Neural crest cell (in vitro differentiated cells): ENCODE data around the gene CYBB. TPM values are rescaled to one million over a fixed set of nuclear protein-coding genes. Genes with fewer than 3 reads are reported as not detected.

Experiments used
- DNase-seq: peaks from one replicate; pipeline ENCODE4 v3.0.0; 2021; ENCODE audit warnings: low read depth, mixed read lengths, low spot score
- H3K27ac Mint-ChIP-seq: one replicate; pipeline ENCODE4 v1.8.0; 2021; ENCODE audit warnings: mild to moderate bottlenecking, mixed read lengths; ENCODE audit not compliant: unreplicated experiment
- H3K27me3 Mint-ChIP-seq: 2 replicates; pipeline ENCODE4 v1.8.0; 2021; ENCODE audit warnings: low read depth, mild to moderate bottlenecking, mixed read lengths
- H3K36me3 Mint-ChIP-seq: 2 replicates; pipeline ENCODE4 v1.8.0; 2021; ENCODE audit warnings: low read depth, mild to moderate bottlenecking, mixed read lengths
- H3K4me1 Mint-ChIP-seq: 2 replicates; pipeline ENCODE4 v1.8.0; 2021; ENCODE audit warnings: mixed read lengths
- H3K4me3 Mint-ChIP-seq: one replicate; pipeline ENCODE4 v1.8.0; 2021; ENCODE audit warnings: mild to moderate bottlenecking, mixed read lengths
- H3K9me3 Mint-ChIP-seq: 2 replicates; pipeline ENCODE4 v1.8.0; 2021; ENCODE audit warnings: mixed read lengths
- CTCF ChIP-seq: fragments of 200-600 bp; sonication (generic); conservative IDR thresholded peaks from 2 replicates; pipeline ENCODE4 v1.5.0; 2021; ENCODE audit warnings: antibody characterized with exemption, mild to moderate bottlenecking
- total RNA-seq: library from RNA; stranded (reverse); gene quantifications from 2 replicates; pipeline ENCODE4 v1.2.1, GENCODE V29; 2021

Gene CYBB
- total RNA-seq, 1 donor from 2014 or later = not detected

GRCh38 chrX:37783305-37783704 lies 3.4 kb downstream of the CYBB start:
- no peak overlapping the region for H3K27ac Mint-ChIP-seq
- no peaks in the 10 kb centered on the region for H3K27me3 Mint-ChIP-seq
- H3K4me3 Mint-ChIP-seq = no peak overlapping the region
- H3K36me3 Mint-ChIP-seq = no peaks in the 10 kb centered on the region
- peaks cover 4% of the 10 kb centered on the region for H3K9me3 Mint-ChIP-seq
- no peak for TF ChIP-seq CTCF
- DNase-seq = no peak
- H3K4me1 Mint-ChIP-seq = no peaks in the 10 kb centered on the region

GRCh38 chrX:37785569-37785968 lies 5.7 kb downstream of the CYBB start:
- H3K36me3 Mint-ChIP-seq = no peaks in the 10 kb centered on the region
- H3K27ac Mint-ChIP-seq = no peak overlapping the region
- no peak overlapping the region for H3K4me3 Mint-ChIP-seq
- no peak for DNase-seq
- H3K27me3 Mint-ChIP-seq = no peaks in the 10 kb centered on the region
- H3K4me1 Mint-ChIP-seq = no peaks in the 10 kb centered on the region
- no peak for TF ChIP-seq CTCF
- peaks cover 4% of the 10 kb centered on the region for H3K9me3 Mint-ChIP-seq

DNA sequence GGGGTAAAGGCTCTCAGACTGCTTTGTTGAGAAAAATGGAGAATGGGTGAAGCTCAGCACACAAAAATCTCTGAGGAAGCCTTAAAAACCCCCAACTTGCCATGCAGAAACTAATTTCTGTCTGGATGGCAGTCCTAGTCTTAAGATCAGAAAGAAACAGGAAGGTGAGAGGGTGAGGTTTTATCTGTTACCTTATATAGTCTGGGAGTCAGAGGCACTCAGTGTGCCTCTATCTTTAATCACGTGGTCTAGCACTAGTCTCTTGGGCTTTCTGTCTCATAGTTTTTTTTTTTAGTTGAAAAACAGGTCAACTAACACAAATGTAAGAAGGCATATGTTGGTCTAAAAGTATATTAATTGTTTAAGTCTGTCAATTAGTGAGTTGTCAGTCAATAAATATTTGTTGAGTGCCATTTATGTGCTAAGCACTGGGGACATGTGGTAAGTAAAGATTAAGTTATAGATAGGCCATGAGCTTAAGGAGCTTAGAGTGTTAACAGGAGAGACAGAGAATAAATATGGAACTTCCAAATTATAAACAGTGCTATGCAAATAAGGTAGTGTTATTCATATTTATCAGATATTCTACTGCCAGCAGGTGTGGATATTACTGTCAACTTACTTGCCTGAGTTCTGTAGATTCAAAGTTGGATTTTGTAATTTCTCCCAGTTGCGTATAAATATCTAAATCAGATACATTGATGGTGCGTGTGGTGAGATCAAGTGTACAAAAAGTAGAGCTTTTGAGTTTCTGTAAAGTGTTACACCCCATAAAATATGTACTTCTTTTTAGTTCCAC lies 7.0 kb downstream of the CYBB start:
- no peak for DNase-seq
- no peaks in the 10 kb centered on the region for H3K27me3 Mint-ChIP-seq
- H3K9me3 Mint-ChIP-seq = peaks cover 4% of the 10 kb centered on the region
- no peaks in the 10 kb centered on the region for H3K36me3 Mint-ChIP-seq
- H3K27ac Mint-ChIP-seq = no peak overlapping the region
- no peak overlapping the region for H3K4me3 Mint-ChIP-seq
- H3K4me1 Mint-ChIP-seq = no peaks in the 10 kb centered on the region
- TF ChIP-seq CTCF = no peak

GRCh38 chrX:37787423-37787869 lies 7.6 kb downstream of the CYBB start:
- H3K4me3 Mint-ChIP-seq = no peak overlapping the region
- H3K27ac Mint-ChIP-seq = no peak overlapping the region
- no peaks in the 10 kb centered on the region for H3K36me3 Mint-ChIP-seq
- TF ChIP-seq CTCF = no peak
- H3K9me3 Mint-ChIP-seq = peaks cover 4% of the 10 kb centered on the region
- no peaks in the 10 kb centered on the region for H3K27me3 Mint-ChIP-seq
- no peak for DNase-seq
- no peaks in the 10 kb centered on the region for H3K4me1 Mint-ChIP-seq

- DNase-seq = no peak
- H3K4me3 Mint-ChIP-seq = no peak overlapping the region
- H3K9me3 Mint-ChIP-seq = peaks cover 8% of the 10 kb centered on the region
- peaks cover 2% of the 10 kb centered on the region for H3K27me3 Mint-ChIP-seq
- no peaks in the 10 kb centered on the region for H3K4me1 Mint-ChIP-seq
- H3K36me3 Mint-ChIP-seq = no peaks in the 10 kb centered on the region
- H3K27ac Mint-ChIP-seq = no peak overlapping the region
- TF ChIP-seq CTCF = no peak
Measured at GRCh38 chrX:37796310-37796709, 16.5 kb downstream of the CYBB start.
